ENCODE measurements around the gene DCLRE1B.

DCLRE1B gene

DNA sequence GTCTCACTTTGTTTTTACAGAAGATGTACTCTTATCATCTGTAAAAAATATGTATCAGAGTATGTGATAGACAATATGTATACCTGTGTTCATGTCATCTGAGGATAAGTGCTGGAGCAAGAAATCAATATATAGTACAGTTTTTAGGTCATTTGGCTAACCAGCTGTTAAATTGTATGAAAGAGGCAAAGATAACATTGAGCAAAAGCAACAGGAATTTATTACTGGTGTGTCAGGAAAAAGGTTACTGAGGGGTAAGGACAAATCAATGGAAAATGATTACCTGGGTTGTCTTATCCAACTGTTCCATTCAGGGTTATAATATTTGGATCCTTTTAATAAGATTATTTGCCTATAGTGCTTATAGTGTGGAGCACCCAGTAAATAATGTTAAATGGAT, 28.9 kb downstream of the DCLRE1B start:
- Histone ChIP-seq H3K9me3 (ENCODE audit: control insufficient read depth, low read length) (no peaks in the 10 kb centered on the region), H3K9ac (ENCODE audit: low read length) (no peak overlapping the region), H3K27me3 (ENCODE audit: control insufficient read depth, insufficient read depth, low read length) (no peaks in the 10 kb centered on the region), H3K36me3 (ENCODE audit: control insufficient read depth, insufficient read depth, low read length) (no peaks in the 10 kb centered on the region), H3K4me3 (ENCODE audit: low read length) (no peak overlapping the region), H3K4me1 (ENCODE audit: control insufficient read depth, insufficient read depth, low read length) (peaks cover 16% of the 10 kb centered on the region)

DNA sequence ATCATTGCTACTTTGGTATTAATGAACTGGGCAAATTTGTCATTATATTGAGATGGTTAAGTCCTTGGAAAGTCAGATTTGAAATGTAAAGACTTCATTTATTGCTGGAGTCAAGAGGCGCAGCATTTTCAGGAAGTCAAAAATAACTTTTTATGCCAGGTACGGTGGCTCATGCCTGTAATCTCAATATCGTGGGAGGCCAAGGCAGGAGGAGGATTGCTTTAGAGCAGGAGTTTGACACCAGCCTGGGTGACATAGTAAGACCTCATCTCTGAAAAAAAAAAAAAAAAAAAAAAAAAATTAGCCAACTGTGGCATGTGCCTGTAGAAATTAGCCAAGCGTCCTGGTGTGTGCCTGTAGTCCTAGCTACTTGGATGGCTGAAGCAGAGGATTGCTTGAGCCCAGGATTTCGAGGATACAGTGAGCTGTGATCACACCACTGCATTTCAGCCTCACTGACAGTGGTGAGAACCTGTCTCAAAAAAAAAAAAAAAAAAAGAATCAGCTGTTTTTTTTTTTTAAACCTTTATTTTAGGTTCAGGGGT, 29.5 kb downstream of the DCLRE1B start:
- peaks cover 16% of the 10 kb centered on the region for H3K4me1 ChIP-seq (ENCODE audit: control insufficient read depth, insufficient read depth, low read length)
- no peaks in the 10 kb centered on the region for H3K27me3 ChIP-seq (ENCODE audit: control insufficient read depth, insufficient read depth, low read length)
- H3K36me3 ChIP-seq (ENCODE audit: control insufficient read depth, insufficient read depth, low read length), result no peaks in the 10 kb centered on the region
- H3K9ac ChIP-seq (ENCODE audit: low read length), result no peak overlapping the region
- H3K4me3 ChIP-seq (ENCODE audit: low read length), result no peak overlapping the region
- H3K9me3 ChIP-seq (ENCODE audit: control insufficient read depth, low read length), result no peaks in the 10 kb centered on the region

DNA sequence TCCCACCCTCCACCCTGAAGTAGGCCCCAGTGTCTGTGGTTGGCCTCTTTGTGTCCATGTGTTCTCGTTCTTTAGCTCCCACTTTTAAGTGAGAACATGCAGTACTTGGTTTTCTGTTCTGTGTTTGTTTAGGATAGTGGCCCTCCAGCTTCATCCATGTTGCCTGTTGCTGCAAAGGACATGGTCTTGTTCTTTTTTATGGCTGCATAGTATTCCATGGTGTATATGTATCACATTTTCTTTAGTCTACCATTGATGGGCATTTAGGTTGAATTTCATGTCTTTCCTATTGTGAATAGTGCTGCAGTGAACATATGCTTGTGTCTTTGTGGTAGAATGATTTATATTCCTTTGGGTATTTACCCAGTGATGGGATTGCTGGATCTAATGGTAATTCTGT, 30.1 kb downstream of the DCLRE1B start:
- H3K36me3 ChIP-seq (ENCODE audit: control insufficient read depth, insufficient read depth, low read length), result no peaks in the 10 kb centered on the region
- no peak overlapping the region for H3K9ac ChIP-seq (ENCODE audit: low read length)
- H3K9me3 ChIP-seq (ENCODE audit: control insufficient read depth, low read length), result no peaks in the 10 kb centered on the region
- peaks cover 16% of the 10 kb centered on the region for H3K4me1 ChIP-seq (ENCODE audit: control insufficient read depth, insufficient read depth, low read length)
- no peak overlapping the region for H3K4me3 ChIP-seq (ENCODE audit: low read length)
- H3K27me3 ChIP-seq (ENCODE audit: control insufficient read depth, insufficient read depth, low read length), result no peaks in the 10 kb centered on the region

DNA sequence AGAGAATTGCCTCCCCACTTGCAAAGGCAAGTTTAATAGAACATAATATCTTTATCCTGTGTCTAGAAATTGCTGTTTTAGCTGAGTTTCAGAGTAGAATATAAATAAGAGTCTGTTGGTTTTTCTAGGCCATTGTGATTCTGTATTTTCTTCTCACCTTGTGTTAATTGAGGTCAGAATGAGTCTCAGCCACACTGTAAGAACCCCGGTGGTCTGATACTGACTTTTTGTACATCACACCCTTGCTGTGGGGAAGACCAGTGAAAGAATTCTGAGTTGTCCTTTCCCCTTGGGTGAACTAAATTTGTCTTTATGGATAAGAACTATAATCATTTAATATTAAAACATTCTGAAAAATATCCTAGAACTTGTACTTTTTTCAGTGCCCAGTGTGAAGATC, 30.8 kb downstream of the DCLRE1B start:
- H3K4me1 ChIP-seq (ENCODE audit: control insufficient read depth, insufficient read depth, low read length), result peaks cover 16% of the 10 kb centered on the region
- H3K4me3 ChIP-seq (ENCODE audit: low read length), result no peak overlapping the region
- H3K9me3 ChIP-seq (ENCODE audit: control insufficient read depth, low read length), result no peaks in the 10 kb centered on the region
- H3K27me3 ChIP-seq (ENCODE audit: control insufficient read depth, insufficient read depth, low read length), result no peaks in the 10 kb centered on the region
- H3K9ac ChIP-seq (ENCODE audit: low read length), result no peak overlapping the region
- no peaks in the 10 kb centered on the region for H3K36me3 ChIP-seq (ENCODE audit: control insufficient read depth, insufficient read depth, low read length)

DNA sequence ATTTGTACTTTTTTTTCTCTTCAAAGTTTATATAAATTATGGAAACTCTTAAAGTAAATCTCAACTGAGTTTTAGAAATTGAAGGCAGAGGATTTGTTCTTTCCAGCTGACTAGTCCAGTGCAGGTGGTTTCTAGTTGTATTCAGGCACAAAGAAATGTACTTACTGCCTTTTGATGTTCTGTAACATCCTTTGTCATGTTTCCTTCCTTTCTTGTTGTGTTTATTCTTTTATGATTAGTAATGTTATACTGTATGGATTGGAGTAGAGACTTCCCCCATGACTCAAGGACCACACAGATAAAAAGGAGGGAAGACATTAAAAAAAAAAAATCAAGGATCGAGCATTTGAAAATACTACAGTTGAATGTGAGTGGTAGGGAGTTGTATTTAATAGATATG, 32.0 kb downstream of the DCLRE1B start:
- Histone ChIP-seq H3K27me3 (ENCODE audit: control insufficient read depth, insufficient read depth, low read length) (no peaks in the 10 kb centered on the region), H3K36me3 (ENCODE audit: control insufficient read depth, insufficient read depth, low read length) (no peaks in the 10 kb centered on the region), H3K9me3 (ENCODE audit: control insufficient read depth, low read length) (no peaks in the 10 kb centered on the region), H3K9ac (ENCODE audit: low read length) (no peak overlapping the region), H3K4me3 (ENCODE audit: low read length) (no peak overlapping the region), H3K4me1 (ENCODE audit: control insufficient read depth, insufficient read depth, low read length) (peaks cover 6% of the 10 kb centered on the region)

DNA sequence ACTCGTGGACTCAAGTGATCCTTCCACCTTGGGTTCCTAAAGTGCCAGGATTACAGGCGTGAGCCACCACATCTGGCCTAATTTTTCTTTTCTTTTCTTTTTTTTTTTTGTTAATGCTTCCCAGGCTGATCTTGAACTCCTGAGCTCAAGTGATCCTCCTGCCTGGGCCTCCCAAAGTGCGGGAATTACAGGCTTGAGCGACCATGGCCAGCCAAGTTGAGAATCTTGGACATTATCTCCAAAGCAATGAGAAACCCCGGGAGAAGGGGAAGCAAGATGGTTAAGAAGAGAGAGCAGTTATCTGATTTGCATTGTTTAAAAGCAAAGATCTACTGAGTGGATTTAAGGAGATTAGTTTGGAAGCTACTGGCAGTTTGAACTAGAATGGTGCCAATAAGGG, 33.1 kb downstream of the DCLRE1B start:
- H3K9ac ChIP-seq (ENCODE audit: low read length), result no peak overlapping the region
- peaks cover 6% of the 10 kb centered on the region for H3K4me1 ChIP-seq (ENCODE audit: control insufficient read depth, insufficient read depth, low read length)
- no peaks in the 10 kb centered on the region for H3K27me3 ChIP-seq (ENCODE audit: control insufficient read depth, insufficient read depth, low read length)
- H3K36me3 ChIP-seq (ENCODE audit: control insufficient read depth, insufficient read depth, low read length), result no peaks in the 10 kb centered on the region
- no peak overlapping the region for H3K4me3 ChIP-seq (ENCODE audit: low read length)
- H3K9me3 ChIP-seq (ENCODE audit: control insufficient read depth, low read length), result no peaks in the 10 kb centered on the region

DNA sequence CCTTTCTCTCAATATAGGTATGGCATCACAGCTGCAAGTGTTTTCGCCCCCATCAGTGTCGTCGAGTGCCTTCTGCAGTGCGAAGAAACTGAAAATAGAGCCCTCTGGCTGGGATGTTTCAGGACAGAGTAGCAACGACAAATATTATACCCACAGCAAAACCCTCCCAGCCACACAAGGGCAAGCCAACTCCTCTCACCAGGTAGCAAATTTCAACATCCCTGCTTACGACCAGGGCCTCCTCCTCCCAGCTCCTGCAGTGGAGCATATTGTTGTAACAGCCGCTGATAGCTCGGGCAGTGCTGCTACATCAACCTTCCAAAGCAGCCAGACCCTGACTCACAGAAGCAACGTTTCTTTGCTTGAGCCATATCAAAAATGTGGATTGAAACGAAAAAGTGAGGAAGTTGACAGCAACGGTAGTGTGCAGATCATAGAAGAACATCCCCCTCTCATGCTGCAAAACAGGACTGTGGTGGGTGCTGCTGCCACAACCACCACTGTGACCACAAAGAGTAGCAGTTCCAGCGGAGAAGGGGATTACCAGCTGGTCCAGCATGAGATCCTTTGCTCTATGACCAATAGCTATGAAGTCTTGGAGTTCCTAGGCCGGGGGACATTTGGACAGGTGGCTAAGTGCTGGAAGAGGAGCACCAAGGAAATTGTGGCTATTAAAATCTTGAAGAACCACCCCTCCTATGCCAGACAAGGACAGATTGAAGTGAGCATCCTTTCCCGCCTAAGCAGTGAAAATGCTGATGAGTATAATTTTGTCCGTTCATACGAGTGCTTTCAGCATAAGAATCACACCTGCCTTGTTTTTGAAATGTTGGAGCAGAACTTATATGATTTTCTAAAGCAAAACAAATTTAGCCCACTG, 35.5 kb downstream of the DCLRE1B start:
- Histone ChIP-seq H3K9me3 (ENCODE audit: control insufficient read depth, low read length) (no peaks in the 10 kb centered on the region), H3K4me1 (ENCODE audit: control insufficient read depth, insufficient read depth, low read length) (no peaks in the 10 kb centered on the region), H3K9ac (ENCODE audit: low read length) (no peak overlapping the region), H3K4me3 (ENCODE audit: low read length) (no peak overlapping the region), H3K36me3 (ENCODE audit: control insufficient read depth, insufficient read depth, low read length) (no peaks in the 10 kb centered on the region), H3K27me3 (ENCODE audit: control insufficient read depth, insufficient read depth, low read length) (no peaks in the 10 kb centered on the region)

DNA sequence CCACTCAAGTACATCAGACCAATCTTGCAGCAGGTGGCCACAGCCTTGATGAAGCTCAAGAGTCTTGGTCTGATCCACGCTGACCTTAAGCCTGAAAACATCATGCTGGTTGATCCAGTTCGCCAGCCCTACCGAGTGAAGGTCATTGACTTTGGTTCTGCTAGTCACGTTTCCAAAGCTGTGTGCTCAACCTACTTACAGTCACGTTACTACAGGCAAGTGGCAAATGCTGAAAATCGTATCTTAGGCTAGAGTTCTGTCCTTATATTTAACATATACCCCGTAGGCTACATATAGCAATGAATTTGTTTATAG, 36.1 kb downstream of the DCLRE1B start:
- no peaks in the 10 kb centered on the region for H3K9me3 ChIP-seq (ENCODE audit: control insufficient read depth, low read length)
- H3K9ac ChIP-seq (ENCODE audit: low read length), result no peak overlapping the region
- H3K27me3 ChIP-seq (ENCODE audit: control insufficient read depth, insufficient read depth, low read length), result no peaks in the 10 kb centered on the region
- H3K4me3 ChIP-seq (ENCODE audit: low read length), result no peak overlapping the region
- no peaks in the 10 kb centered on the region for H3K36me3 ChIP-seq (ENCODE audit: control insufficient read depth, insufficient read depth, low read length)
- peaks cover 3% of the 10 kb centered on the region for H3K4me1 ChIP-seq (ENCODE audit: control insufficient read depth, insufficient read depth, low read length)

DNA sequence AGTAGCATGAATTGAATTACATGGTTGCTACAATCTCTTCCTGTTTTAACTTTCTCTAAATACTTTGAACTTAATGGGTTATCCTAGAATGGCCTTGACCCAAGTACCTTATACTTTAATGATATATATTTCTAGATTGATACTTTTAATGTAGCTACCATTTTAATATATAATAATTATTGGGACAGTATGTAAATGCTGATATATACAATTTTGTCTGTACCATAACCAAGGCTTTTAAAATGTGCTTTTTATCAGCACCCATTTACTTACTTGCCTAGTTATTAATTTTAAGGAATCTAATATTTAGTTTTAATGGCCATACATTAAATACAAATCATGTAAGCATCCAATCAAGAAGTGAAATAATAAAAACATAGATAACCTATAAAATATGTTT, 37.4 kb downstream of the DCLRE1B start:
- Histone ChIP-seq H3K4me1 (ENCODE audit: control insufficient read depth, insufficient read depth, low read length) (peaks cover 12% of the 10 kb centered on the region), H3K9ac (ENCODE audit: low read length) (no peak overlapping the region), H3K9me3 (ENCODE audit: control insufficient read depth, low read length) (no peaks in the 10 kb centered on the region), H3K27me3 (ENCODE audit: control insufficient read depth, insufficient read depth, low read length) (no peaks in the 10 kb centered on the region), H3K36me3 (ENCODE audit: control insufficient read depth, insufficient read depth, low read length) (no peaks in the 10 kb centered on the region), H3K4me3 (ENCODE audit: low read length) (no peak overlapping the region)

DNA sequence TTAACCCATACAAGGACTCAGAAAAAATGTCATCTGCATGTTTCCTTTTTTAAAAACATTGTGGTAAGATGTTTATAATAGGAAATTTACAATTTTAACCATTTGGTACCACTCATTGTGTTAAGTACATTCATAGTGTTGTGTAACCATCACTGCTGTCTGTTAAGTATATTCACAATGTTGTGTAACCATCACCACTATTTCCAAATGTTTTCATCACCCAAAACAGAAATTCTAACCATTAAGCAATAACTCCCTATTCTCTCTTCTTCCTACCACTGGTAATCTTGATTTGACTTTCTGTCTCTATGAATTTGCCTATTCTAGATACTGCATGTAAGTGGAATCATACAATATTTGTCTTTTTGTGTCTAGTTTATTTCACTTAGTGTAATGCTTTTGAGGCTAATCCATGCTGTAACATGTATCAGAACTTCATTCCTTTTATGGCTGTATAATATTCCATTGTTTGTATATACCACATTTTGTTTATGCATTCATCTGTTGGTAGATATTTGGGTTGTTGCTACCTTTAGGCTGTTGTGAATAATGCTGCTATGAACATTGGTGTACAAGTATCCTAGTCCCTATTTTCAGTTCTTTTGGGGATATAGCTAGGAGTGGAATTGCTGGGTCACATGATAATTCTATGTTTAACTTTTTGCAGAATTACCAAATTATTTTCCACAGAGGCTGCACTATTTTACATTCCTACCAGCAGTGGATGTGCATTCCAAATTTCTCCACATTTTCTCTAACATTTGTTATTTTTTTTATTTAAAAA, 38.1 kb downstream of the DCLRE1B start:
- H3K9ac ChIP-seq (ENCODE audit: low read length), result no peak overlapping the region
- peaks cover 12% of the 10 kb centered on the region for H3K4me1 ChIP-seq (ENCODE audit: control insufficient read depth, insufficient read depth, low read length)
- H3K27me3 ChIP-seq (ENCODE audit: control insufficient read depth, insufficient read depth, low read length), result no peaks in the 10 kb centered on the region
- no peaks in the 10 kb centered on the region for H3K36me3 ChIP-seq (ENCODE audit: control insufficient read depth, insufficient read depth, low read length)
- no peak overlapping the region for H3K4me3 ChIP-seq (ENCODE audit: low read length)
- H3K9me3 ChIP-seq (ENCODE audit: control insufficient read depth, low read length), result no peaks in the 10 kb centered on the region

DNA sequence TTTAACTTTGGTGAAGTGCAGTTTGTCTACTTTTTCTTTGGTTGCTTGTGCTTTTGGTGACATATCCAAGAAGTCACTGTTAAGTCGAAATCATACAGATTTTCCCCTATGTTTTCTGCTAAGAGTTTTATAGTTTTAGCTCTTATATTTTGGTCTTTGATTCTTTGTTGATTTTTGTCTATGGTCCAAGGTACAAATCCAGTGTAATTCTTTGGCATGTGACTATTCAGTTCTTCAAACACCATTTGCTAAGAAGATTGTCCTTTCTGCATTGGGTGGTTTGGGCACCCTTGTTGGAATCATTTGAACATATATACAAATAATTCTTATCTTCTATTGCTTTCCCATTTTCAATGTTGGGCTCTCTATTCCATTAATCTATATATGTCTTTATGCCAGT, 40.2 kb downstream of the DCLRE1B start:
- Histone ChIP-seq H3K27me3 (ENCODE audit: control insufficient read depth, insufficient read depth, low read length) (no peaks in the 10 kb centered on the region), H3K4me1 (ENCODE audit: control insufficient read depth, insufficient read depth, low read length) (peaks cover 12% of the 10 kb centered on the region), H3K36me3 (ENCODE audit: control insufficient read depth, insufficient read depth, low read length) (no peaks in the 10 kb centered on the region), H3K4me3 (ENCODE audit: low read length) (no peak overlapping the region), H3K9me3 (ENCODE audit: control insufficient read depth, low read length) (no peaks in the 10 kb centered on the region), H3K9ac (ENCODE audit: low read length) (no peak overlapping the region)

DNA sequence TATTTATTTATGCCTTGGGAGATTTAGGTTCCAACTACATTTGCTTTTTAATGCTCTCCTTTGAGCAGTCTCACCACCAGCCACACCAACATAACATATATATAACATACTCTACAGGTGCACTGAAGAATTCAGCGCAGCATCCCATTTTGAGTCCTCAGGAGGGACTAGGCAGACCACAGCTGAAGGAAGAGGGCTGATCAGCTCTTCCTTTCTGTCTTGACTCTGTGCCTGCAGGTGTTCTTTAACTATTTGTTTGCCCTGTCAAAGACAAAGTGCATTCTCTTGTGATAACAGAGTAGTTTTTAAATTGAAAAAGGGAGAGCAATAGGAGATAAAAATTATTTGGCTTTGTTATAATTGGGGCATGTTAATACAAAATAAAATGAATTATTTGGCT, 41.0 kb downstream of the DCLRE1B start:
- H3K4me3 ChIP-seq (ENCODE audit: low read length), result no peak overlapping the region
- H3K4me1 ChIP-seq (ENCODE audit: control insufficient read depth, insufficient read depth, low read length), result peaks cover 12% of the 10 kb centered on the region
- no peak overlapping the region for H3K9ac ChIP-seq (ENCODE audit: low read length)
- H3K27me3 ChIP-seq (ENCODE audit: control insufficient read depth, insufficient read depth, low read length), result no peaks in the 10 kb centered on the region
- H3K36me3 ChIP-seq (ENCODE audit: control insufficient read depth, insufficient read depth, low read length), result no peaks in the 10 kb centered on the region
- H3K9me3 ChIP-seq (ENCODE audit: control insufficient read depth, low read length), result no peaks in the 10 kb centered on the region

Data from mucosa of stomach (tissue), 1 donor.